Measurements from ENCODE around the gene INTS11. TPM values are rescaled to one million over a fixed set of nuclear protein-coding genes. Genes with fewer than 3 reads are reported as not detected.

Gene INTS11
- total and polyA plus RNA-seq, 2 experiments from 2014 or later: 102 to 161 TPM

GRCh38 chr1:1347026-1347595, 22.7 kb upstream of the INTS11 start (continued):
- TF ChIP-seq, protein P1, sequence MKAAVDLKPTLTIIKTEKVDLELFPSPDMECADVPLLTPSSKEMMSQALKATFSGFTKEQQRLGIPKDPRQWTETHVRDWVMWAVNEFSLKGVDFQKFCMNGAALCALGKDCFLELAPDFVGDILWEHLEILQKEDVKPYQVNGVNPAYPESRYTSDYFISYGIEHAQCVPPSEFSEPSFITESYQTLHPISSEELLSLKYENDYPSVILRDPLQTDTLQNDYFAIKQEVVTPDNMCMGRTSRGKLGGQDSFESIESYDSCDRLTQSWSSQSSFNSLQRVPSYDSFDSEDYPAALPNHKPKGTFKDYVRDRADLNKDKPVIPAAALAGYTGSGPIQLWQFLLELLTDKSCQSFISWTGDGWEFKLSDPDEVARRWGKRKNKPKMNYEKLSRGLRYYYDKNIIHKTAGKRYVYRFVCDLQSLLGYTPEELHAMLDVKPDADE (IDR thresholded peaks at IDR 0.05): no peak
- TF ChIP-seq CTCF (conservative IDR thresholded peaks at IDR 0.05; ENCODE audit: low read depth in 2 of 2): no peak

DNA sequence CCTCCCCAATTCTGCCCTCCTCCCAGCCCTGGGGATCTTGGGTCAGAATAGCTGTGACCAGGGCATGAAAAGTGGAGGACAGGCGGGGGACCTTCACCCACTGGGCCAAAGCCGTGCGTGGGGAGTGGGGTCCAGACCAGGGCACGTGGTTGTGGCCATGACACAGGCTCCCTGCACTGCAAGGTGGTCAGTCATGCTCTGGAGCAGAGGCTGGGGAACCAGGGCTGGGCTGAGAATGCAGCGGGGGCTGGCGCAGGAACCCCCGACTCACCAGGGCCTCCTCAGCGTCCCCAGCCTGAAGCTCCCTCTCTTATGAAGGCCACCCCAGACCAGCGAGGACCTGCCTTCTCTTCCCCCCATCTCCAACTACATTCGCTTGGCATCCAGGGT, 22.0 kb upstream of the INTS11 start:
- Mint-ChIP-seq H3K4me1 (peaks cover 13% of the 10 kb centered on the region), H3K27me3 (ENCODE audit: insufficient read depth, low read depth, poor library complexity) (peaks cover 3% of the 10 kb centered on the region), H3K4me3 (no peak overlapping the region), H3K27ac (no peak overlapping the region), H3K36me3 (ENCODE audit: low read depth) (peaks cover under 1% of the 10 kb centered on the region; the same call in 2 of the 3 replicates), H3K9me3 (no peaks in the 10 kb centered on the region)
- Histone ChIP-seq H3K4me3 (no peak overlapping the region), H3K9me2 (ENCODE audit: insufficient read depth) (no peaks in the 10 kb centered on the region), H3K27ac (ENCODE audit: low read depth) (no peak overlapping the region), H3K27me3 (ENCODE audit: insufficient read depth) (no peaks in the 10 kb centered on the region), H3K4me2 (no peak overlapping the region), H3F3A (replicated peaks; ENCODE audit: low read depth) (peaks cover 6% of the 10 kb centered on the region; the same call in 1 of the 2 replicates), H3K4me1 (ENCODE audit: insufficient read depth) (peaks cover 7% of the 10 kb centered on the region; the same call in 1 of the 2 replicates), H3K79me2 (replicated peaks; ENCODE audit: insufficient read depth) (peaks cover 14% of the 10 kb centered on the region), H2AFZ (no peak overlapping the region), H3K36me3 (ENCODE audit: insufficient read depth) (no peaks in the 10 kb centered on the region), H4K20me1 (replicated peaks; ENCODE audit: insufficient read depth) (peaks cover 3% of the 10 kb centered on the region)
- no peak for DNase-seq (ENCODE audit: low spot score)
- ATAC-seq: no peak
- TF ChIP-seq JUNB (IDR thresholded peaks at IDR 0.05; ENCODE audit: unreplicated experiment) (no peak), REST (IDR thresholded peaks at IDR 0.05; ENCODE audit: unreplicated experiment) (no peak), ZNF114 (CRISPR knock-in tag; IDR thresholded peaks at IDR 0.05) (no peak), EZH2phosphoT487 (IDR thresholded peaks at IDR 0.05; ENCODE audit: unreplicated experiment) (no peak), CREB1 (CRISPR knock-in tag; IDR thresholded peaks at IDR 0.05; ENCODE audit: low read depth) (no peak), ZNF331 (CRISPR knock-in tag; IDR thresholded peaks at IDR 0.05; ENCODE audit: low read depth) (no peak), POLR2AphosphoS5 (IDR thresholded peaks at IDR 0.05; ENCODE audit: low read depth) (no peak), ZNF462 (CRISPR knock-in tag; IDR thresholded peaks at IDR 0.05) (no peak)
- TF ChIP-seq, protein P1 (IDR thresholded peaks at IDR 0.05): no peak

All from GM23338 (cell line).